ENCODE results near the gene KIAA1328.

DNA sequence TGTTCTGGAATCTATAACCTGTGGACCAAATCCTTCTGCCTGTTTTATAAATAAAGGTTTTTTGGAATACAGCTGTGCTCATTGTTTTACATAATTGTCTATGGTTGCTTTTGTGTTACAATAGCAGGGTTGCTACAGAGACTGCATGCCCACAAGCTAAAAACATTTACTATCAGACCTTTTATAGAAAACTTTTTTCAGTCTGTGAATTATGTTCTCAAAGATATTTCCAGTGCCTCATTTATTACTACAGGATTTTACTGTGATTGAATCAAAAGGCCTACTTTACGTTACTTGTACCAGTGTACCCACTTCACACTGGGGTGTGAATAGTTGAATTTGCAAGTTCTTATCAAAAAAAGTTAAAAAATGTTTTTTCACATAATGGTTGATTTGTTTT, 7.0 kb downstream of the KIAA1328 start:
- TF ChIP-seq, protein P1, sequence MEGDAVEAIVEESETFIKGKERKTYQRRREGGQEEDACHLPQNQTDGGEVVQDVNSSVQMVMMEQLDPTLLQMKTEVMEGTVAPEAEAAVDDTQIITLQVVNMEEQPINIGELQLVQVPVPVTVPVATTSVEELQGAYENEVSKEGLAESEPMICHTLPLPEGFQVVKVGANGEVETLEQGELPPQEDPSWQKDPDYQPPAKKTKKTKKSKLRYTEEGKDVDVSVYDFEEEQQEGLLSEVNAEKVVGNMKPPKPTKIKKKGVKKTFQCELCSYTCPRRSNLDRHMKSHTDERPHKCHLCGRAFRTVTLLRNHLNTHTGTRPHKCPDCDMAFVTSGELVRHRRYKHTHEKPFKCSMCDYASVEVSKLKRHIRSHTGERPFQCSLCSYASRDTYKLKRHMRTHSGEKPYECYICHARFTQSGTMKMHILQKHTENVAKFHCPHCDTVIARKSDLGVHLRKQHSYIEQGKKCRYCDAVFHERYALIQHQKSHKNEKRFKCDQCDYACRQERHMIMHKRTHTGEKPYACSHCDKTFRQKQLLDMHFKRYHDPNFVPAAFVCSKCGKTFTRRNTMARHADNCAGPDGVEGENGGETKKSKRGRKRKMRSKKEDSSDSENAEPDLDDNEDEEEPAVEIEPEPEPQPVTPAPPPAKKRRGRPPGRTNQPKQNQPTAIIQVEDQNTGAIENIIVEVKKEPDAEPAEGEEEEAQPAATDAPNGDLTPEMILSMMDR (IDR thresholded peaks at IDR 0.05), result no peak
- no peak for TF ChIP-seq POLR2A (IDR thresholded peaks at IDR 0.05)
- no peak for TF ChIP-seq POLR2AphosphoS5 (IDR thresholded peaks at IDR 0.05; ENCODE audit: insufficient read depth in 1 of 2, low read depth in 1 of 2)

All from vagina (tissue), 2 donors.